CD4-positive, CD25-positive, alpha-beta regulatory T cell (primary cell): ENCODE measurements around the gene NTRK1. TPM values are rescaled to one million over a fixed set of nuclear protein-coding genes. Genes with fewer than 3 reads are reported as not detected.
A peak's percentile ranks its signal among the peaks of the same experiment; 100 is the strongest.

Experiments
- ATAC-seq, 2 donors: fragments of 150-1000 bp; cut with Tn5 transposase; one replicate each; pipeline ENCODE4 v1.10.0; 2021; ENCODE audit warnings: low read depth in 2 of 2, moderate number of reproducible peaks in 2 of 2, moderate library complexity in 1 of 2
- DNase-seq, 3 donors: peaks; one replicate each; pipeline versions ENCODE4 v3.0.0 to v3.0.0-alpha.2; 2012 to 2022; ENCODE audit warnings: mixed read lengths in 1 of 3
- H3K27ac ChIP-seq: one replicate; pipeline ENCODE4 v1.7.0; 2013; ENCODE audit warnings: mild to moderate bottlenecking, low read length; ENCODE audit not compliant: insufficient read depth, poor library complexity, severe bottlenecking
- H3K27me3 ChIP-seq: one replicate; pipeline ENCODE4 v1.7.0; 2013; ENCODE audit warnings: low read length; ENCODE audit not compliant: control insufficient read depth, insufficient read depth
- H3K36me3 ChIP-seq: one replicate; pipeline ENCODE4 v1.7.0; 2013; ENCODE audit warnings: mild to moderate bottlenecking, low read length, moderate library complexity; ENCODE audit not compliant: control insufficient read depth, insufficient read depth
- H3K4me1 ChIP-seq: 2 replicates; pipeline ENCODE4 v1.7.0; 2013; ENCODE audit warnings: mild to moderate bottlenecking, low read length; ENCODE audit not compliant: insufficient read depth, control insufficient read depth, poor library complexity, severe bottlenecking
- H3K4me3 ChIP-seq: one replicate; pipeline ENCODE4 v1.7.0; 2013; ENCODE audit warnings: low read depth, mild to moderate bottlenecking, low read length, moderate library complexity
- H3K9me3 ChIP-seq, 2 experiments: 1 replicate in 1 of 2; 2 replicates in 1 of 2; pipeline ENCODE4 v1.7.0; 2013; ENCODE audit warnings: low read length in 2 of 2, mild to moderate bottlenecking in 1 of 2, moderate library complexity in 1 of 2; ENCODE audit not compliant: control insufficient read depth in 2 of 2
- H3K27ac Mint-ChIP-seq, 3 donors: one replicate each; pipeline ENCODE4 v1.8.0; 2020 to 2022; ENCODE audit warnings: mild to moderate bottlenecking in 3 of 3, mixed read lengths in 3 of 3, moderate library complexity in 2 of 3
- H3K27me3 Mint-ChIP-seq: one replicate; pipeline ENCODE4 v1.8.0; 2022; ENCODE audit warnings: mild to moderate bottlenecking, mixed read lengths
- H3K36me3 Mint-ChIP-seq: one replicate; pipeline ENCODE4 v1.8.0; 2020; ENCODE audit warnings: mixed read lengths
- H3K4me1 Mint-ChIP-seq, 4 donors: one replicate each; pipeline ENCODE4 v1.8.0; 2020 to 2022; ENCODE audit warnings: mixed read lengths in 4 of 4, mild to moderate bottlenecking in 1 of 4
- H3K4me3 Mint-ChIP-seq, 4 donors: one replicate each; pipeline ENCODE4 v1.8.0; 2020 to 2022; ENCODE audit warnings: mild to moderate bottlenecking in 4 of 4, mixed read lengths in 4 of 4, moderate library complexity in 3 of 4
- H3K9me3 Mint-ChIP-seq, 7 donors: one replicate each; pipeline ENCODE4 v1.8.0; 2020 to 2022; ENCODE audit warnings: mixed read lengths in 7 of 7, mild to moderate bottlenecking in 3 of 7, moderate library complexity in 2 of 7
- polyA plus RNA-seq, 4 donors: library from polyadenylated mRNA; unstranded; fragments of 300-500 nt; fragmentation: Illumina TruSeq; gene quantifications; one replicate each; pipeline ENCODE4 v1.2.3, GENCODE V29; 2021
- total RNA-seq: library from RNA; stranded (reverse); gene quantifications from one replicate; pipeline ENCODE4 v1.2.3, GENCODE V29; 2022

NTRK1 gene
- total and polyA plus RNA-seq, 5 donors from 2014 or later, result 0.06 to 0.91 (median 0.27) TPM; not detected in 1

DNA sequence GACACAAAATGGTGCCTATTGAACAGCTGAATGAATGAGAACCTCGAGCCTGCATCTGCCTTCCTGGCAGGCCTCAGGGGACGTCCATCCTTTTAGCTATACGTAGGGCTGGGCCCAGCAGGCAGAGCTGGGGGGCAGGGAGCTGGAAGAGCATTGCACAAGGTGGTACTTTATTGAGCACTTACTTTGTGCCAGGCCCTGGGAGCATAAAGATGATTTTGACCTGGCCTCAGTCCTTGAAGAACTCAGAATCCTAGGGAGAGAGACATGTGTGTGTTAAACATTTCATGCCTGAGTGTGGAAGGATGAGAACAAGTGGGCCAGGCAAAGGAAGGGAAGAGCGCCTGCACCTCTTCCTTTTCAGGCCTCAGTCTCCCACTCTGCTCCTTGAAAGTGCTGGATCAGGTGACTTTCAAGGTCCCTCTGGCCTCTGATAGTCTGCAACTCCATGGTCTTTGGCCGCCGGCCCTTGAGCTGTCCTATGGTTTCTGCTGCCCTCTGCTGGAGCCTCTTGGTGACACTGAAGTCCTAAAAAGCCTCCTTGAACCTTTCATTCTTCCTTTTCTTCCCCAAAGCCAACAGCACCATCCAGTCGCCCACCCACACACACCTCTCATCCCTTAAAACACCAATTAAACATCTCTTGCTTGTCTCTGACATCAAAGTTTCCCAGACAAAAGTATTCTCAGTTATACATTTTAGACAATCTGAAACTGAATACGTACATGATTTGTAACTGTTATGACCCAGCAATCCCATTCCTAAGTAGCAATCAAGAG is 29.3 kb downstream of the NTRK1 start:
- Histone ChIP-seq H3K4me3 (no peak overlapping the region), H3K4me1 (peaks cover 19% of the 10 kb centered on the region), H3K27ac (no peak overlapping the region), H3K36me3 (no peaks in the 10 kb centered on the region), H3K27me3 (peaks cover 6% of the 10 kb centered on the region), H3K9me3 (no peaks in the 10 kb centered on the region)
- peaks cover 68% of the 10 kb centered on the region for H3K27me3 Mint-ChIP-seq
- peaks cover 4% of the 10 kb centered on the region for H3K36me3 Mint-ChIP-seq
- peaks cover 0 to 1% (median 0%) of the 10 kb centered on the region in 7 donors for H3K9me3 Mint-ChIP-seq
- ATAC-seq (no peak), DNase-seq (peak; percentile 30 to 61 (median 34))
- no peak overlapping the region for H3K27ac Mint-ChIP-seq
- peak overlapping the region in 2 of 4 donors; percentile 0 to 14 for H3K4me3 Mint-ChIP-seq
- peaks cover 0 to 23% (median 15%) of the 10 kb centered on the region in 4 donors for H3K4me1 Mint-ChIP-seq

DNA sequence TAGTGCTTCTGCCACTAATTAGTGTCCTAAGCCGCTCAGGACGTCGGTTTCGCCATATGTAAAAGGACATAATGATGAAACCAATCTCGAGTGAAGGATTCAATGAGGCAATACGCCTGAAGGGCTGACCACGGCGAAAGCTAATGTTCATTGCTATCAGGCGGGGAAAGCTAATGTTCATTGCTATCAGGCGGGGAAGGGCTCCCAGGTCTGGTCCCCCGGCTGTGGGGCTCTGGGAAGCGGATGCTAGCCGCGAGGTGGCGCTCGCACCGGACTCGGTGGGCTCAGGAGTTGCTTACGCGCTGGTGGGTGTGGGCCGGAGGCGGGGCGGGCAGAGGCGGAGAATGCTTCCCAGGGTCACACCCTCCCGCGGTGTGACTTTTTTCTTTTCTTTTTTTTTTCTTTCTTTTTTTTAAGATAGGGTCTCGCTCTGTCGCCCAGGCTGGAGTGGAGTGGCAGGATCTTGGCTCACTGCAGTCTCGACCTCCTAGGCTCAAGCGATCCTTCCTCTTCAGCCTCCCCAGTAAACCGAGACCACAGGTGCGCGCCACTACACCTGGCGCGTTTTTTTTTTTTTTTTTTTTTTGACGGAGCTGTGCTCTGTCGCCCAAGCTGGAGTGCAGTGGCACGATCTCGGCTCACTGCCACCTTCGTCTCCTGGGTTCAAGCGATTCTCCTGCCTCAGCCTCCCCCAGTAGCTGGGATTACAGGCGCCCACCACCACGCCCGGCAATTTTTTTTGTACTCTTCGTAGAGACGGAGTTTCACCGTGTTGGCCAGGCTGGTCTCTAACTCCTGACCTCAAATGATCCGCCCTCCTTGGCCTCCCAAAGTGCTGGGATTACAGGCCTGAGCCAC is 31.8 kb downstream of the NTRK1 start:
- Mint-ChIP-seq H3K27ac (peak overlapping the region in 1 of 3 donors; percentile 69), H3K4me1 (peaks cover 0 to 24% (median 15%) of the 10 kb centered on the region in 4 donors), H3K4me3 (peak overlapping the region; percentile 36 to 86 (median 76)), H3K9me3 (peaks cover 0 to 1% (median 0%) of the 10 kb centered on the region in 7 donors), H3K36me3 (peaks cover 4% of the 10 kb centered on the region), H3K27me3 (peaks cover 74% of the 10 kb centered on the region)
- H3K4me1 ChIP-seq, result peaks cover 19% of the 10 kb centered on the region
- no peaks in the 10 kb centered on the region for H3K36me3 ChIP-seq
- DNase-seq, result peak; percentile 68 to 86 (median 78)
- ATAC-seq, result peak; percentile 81 to 87
- H3K4me3 ChIP-seq, result peak overlapping the region; percentile 44
- H3K27me3 ChIP-seq, result peaks cover 6% of the 10 kb centered on the region
- H3K9me3 ChIP-seq, result no peaks in the 10 kb centered on the region
- no peak overlapping the region for H3K27ac ChIP-seq

DNA sequence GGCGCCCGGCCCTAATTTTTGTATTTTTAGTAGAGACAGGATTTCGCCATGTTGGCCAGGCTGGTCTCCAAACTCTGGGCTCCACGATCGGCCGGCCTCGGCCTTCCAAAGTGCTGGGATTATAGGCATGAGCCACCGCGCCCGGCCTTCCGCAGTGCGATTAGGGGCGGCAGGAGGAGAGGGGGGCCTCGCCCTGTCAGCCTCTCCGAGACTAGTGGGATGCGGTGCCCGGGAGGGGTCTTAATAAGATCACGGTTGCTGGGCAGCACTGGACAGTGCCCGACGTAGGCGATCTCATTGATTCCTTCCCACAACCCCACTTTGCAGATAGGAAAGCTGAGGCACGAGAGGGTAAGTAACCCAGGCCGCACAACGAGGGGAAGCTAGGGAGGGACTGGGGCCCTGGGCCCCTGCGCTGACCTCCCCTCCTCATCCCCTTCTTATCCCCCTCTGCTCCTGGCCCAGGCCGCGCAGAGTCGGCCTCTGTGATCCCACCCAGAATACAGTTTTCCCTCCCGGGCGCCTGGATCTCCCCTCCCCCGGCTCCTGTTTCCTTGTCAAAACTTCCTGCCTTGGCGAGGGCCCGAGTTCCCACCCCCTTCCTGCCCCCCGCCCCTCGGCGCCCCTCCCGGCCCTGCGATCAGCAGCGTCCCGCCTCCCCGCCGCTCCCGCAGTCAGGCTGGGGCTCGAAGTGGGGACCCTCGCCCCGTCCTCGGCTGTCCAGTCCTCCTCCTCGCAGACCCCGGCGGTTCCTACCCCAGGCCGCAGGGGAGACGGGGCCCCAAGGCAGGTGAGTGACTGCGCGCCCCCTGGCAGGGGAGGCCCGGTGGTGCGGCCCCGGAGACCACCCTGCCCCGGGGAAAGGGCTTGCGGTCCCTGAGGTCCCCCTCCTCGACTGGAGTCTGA is 32.6 kb downstream of the NTRK1 start, which contains the start of gene PEAR1:
Gene PEAR1, plus strand, starts transcription at position 671 of the 906 bp plus-strand sequence. CDS start 10,209 bp downstream, outside the sequence.
- no peak within 1 kb of the TSS for H3K27ac ChIP-seq
- Mint-ChIP-seq H3K36me3 (peaks cover 4% of the 10 kb centered on the region), H3K9me3 (peaks cover 0 to 1% (median 0%) of the 10 kb centered on the region in 7 donors), H3K27ac (peak within 1 kb of the TSS in 1 of 3 donors; percentile 63), H3K4me3 (peak within 1 kb of the TSS; percentile 39 to 77 (median 62)), H3K27me3 (peaks cover 80% of the 10 kb centered on the region), H3K4me1 (peaks cover 0 to 32% (median 15%) of the 10 kb centered on the region in 4 donors)
- no peaks in the 10 kb centered on the region for H3K36me3 ChIP-seq
- H3K4me3 ChIP-seq, result peak within 1 kb of the TSS; percentile 19
- H3K9me3 ChIP-seq, result no peaks in the 10 kb centered on the region
- ATAC-seq (no peak), DNase-seq (no peak)
- H3K4me1 ChIP-seq, result peaks cover 19% of the 10 kb centered on the region
- H3K27me3 ChIP-seq, result peaks cover 6% of the 10 kb centered on the region

- H3K4me3 Mint-ChIP-seq, result peak overlapping the region in 3 of 4 donors; percentile 36 to 56 (median 39)
- H3K27ac Mint-ChIP-seq, result peak overlapping the region in 1 of 3 donors; percentile 63
- no peaks in the 10 kb centered on the region for H3K36me3 Mint-ChIP-seq
- peaks cover 79% of the 10 kb centered on the region for H3K27me3 Mint-ChIP-seq
- DNase-seq, result no peak
- no peaks in the 10 kb centered on the region for H3K36me3 ChIP-seq
- H3K9me3 ChIP-seq, result no peaks in the 10 kb centered on the region
- H3K4me3 ChIP-seq, result no peak overlapping the region
- peaks cover 0 to 36% (median 17%) of the 10 kb centered on the region in 4 donors for H3K4me1 Mint-ChIP-seq
- ATAC-seq, result no peak
- peaks cover 19% of the 10 kb centered on the region for H3K4me1 ChIP-seq
- peaks cover 11% of the 10 kb centered on the region for H3K27me3 ChIP-seq
- no peak overlapping the region for H3K27ac ChIP-seq
- peaks cover 0 to 1% (median 0%) of the 10 kb centered on the region in 7 donors for H3K9me3 Mint-ChIP-seq
These were observed 33.3 kb downstream of the NTRK1 start for GRCh38 chr1:156894001-156894400.

DNA sequence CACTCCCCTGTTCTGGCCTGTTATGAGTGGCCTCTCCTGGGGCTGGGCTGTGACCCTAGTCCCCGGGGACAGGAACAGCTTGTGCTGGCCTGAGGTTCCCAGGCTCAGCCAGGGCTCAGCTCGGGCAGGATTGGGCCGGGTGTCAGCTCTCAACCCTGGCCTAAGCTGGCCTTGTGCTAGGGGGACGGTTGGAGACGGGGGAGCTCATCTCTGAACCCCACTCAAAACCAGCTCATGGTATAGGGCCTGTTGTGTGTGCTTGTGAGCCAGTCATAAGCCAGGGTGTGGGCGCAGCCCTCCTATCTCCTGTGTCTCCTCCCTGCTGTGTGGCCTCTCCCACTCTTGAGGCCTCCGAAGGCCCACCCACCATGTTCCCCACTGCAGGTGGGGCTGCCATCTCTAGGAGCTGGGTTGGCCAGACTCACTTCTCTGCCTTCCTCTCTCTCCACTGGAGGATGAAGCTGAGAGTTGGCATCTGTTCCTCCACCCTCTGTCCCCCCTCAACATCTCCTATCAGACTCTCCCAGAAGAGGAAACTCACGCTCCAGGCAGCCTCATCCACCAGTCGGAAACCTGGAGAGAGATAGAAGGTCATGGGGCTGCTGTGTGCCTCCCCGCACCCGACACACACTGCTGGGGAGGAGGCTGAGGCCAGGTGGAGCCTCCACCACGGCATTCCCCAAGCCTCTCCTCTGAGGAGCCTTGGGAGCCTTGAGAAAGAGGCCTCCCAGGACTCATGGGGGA is 34.2 kb downstream of the NTRK1 start:
- H3K27ac ChIP-seq, result no peak overlapping the region
- no peaks in the 10 kb centered on the region for H3K36me3 ChIP-seq
- ATAC-seq (no peak), DNase-seq (no peak)
- Mint-ChIP-seq H3K4me1 (peaks cover 0 to 36% (median 17%) of the 10 kb centered on the region in 4 donors), H3K36me3 (no peaks in the 10 kb centered on the region), H3K27ac (peak overlapping the region in 1 of 3 donors; percentile 51), H3K4me3 (peak overlapping the region in 2 of 4 donors; percentile 47 to 49), H3K27me3 (peaks cover 72% of the 10 kb centered on the region), H3K9me3 (peaks cover 0 to 1% (median 0%) of the 10 kb centered on the region in 7 donors)
- peaks cover 19% of the 10 kb centered on the region for H3K4me1 ChIP-seq
- H3K27me3 ChIP-seq, result peaks cover 11% of the 10 kb centered on the region
- no peak overlapping the region for H3K4me3 ChIP-seq
- no peaks in the 10 kb centered on the region for H3K9me3 ChIP-seq

DNA sequence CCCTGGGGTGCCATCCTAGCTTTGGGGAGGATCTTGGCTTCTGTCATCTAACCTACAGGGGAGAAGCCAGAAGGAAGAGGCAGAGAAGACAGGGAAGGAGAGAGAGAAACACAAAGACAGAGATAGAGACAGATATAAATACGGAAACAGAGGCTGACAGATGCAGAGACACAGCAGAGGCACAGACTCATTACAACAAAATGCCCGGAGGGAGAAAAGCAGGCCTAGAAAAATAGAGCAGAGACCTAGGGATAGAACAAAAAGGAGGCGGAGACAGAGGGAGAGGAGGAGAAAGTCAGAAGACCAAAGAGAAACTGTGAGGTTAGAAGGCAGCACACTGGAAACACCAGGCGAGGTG is 34.8 kb downstream of the NTRK1 start:
- H3K4me1 Mint-ChIP-seq, result peaks cover 0 to 33% (median 13%) of the 10 kb centered on the region in 4 donors
- H3K36me3 ChIP-seq, result no peaks in the 10 kb centered on the region
- peaks cover 67% of the 10 kb centered on the region for H3K27me3 Mint-ChIP-seq
- H3K4me1 ChIP-seq, result peaks cover 19% of the 10 kb centered on the region
- peaks cover 11% of the 10 kb centered on the region for H3K27me3 ChIP-seq
- H3K4me3 ChIP-seq, result no peak overlapping the region
- H3K27ac Mint-ChIP-seq, result no peak overlapping the region
- ATAC-seq (no peak), DNase-seq (no peak)
- H3K4me3 Mint-ChIP-seq, result peak overlapping the region in 1 of 4 donors; percentile 69
- H3K27ac ChIP-seq, result no peak overlapping the region
- no peaks in the 10 kb centered on the region for H3K9me3 ChIP-seq
- H3K36me3 Mint-ChIP-seq, result no peaks in the 10 kb centered on the region
- H3K9me3 Mint-ChIP-seq, result peaks cover 0 to 1% (median 0%) of the 10 kb centered on the region in 7 donors
